GM20000 (cell line): ENCODE data around the gene DOK7.
"Not testable (repeated sequence)": the region's sequence is repeated elsewhere in the genome, so short reads cannot be mapped to it uniquely, and the experiment has no call there.

ENCODE experiments used
- DNase-seq: peaks from one replicate; pipeline ENCODE4 v3.0.0; 2012; ENCODE audit warnings: low spot score
- TF ChIP-seq, protein P1 (sequence below): IDR thresholded peaks from 2 replicates; pipeline ENCODE4 v1.5.1; 2012; ENCODE audit warnings: mild to moderate bottlenecking, control low read depth; ENCODE audit errors: extremely low read depth, missing control alignments

The DOK7 gene

GRCh38 chr4:3530051-3530450, 66.9 kb downstream of the DOK7 start:
- DNase-seq: no peak
- TF ChIP-seq, protein P1, sequence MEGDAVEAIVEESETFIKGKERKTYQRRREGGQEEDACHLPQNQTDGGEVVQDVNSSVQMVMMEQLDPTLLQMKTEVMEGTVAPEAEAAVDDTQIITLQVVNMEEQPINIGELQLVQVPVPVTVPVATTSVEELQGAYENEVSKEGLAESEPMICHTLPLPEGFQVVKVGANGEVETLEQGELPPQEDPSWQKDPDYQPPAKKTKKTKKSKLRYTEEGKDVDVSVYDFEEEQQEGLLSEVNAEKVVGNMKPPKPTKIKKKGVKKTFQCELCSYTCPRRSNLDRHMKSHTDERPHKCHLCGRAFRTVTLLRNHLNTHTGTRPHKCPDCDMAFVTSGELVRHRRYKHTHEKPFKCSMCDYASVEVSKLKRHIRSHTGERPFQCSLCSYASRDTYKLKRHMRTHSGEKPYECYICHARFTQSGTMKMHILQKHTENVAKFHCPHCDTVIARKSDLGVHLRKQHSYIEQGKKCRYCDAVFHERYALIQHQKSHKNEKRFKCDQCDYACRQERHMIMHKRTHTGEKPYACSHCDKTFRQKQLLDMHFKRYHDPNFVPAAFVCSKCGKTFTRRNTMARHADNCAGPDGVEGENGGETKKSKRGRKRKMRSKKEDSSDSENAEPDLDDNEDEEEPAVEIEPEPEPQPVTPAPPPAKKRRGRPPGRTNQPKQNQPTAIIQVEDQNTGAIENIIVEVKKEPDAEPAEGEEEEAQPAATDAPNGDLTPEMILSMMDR: no peak

- TF ChIP-seq, protein P1: no peak
- DNase-seq: no peak
Measured at GRCh38 chr4:3530663-3531254, 67.7 kb downstream of the DOK7 start.

DNA sequence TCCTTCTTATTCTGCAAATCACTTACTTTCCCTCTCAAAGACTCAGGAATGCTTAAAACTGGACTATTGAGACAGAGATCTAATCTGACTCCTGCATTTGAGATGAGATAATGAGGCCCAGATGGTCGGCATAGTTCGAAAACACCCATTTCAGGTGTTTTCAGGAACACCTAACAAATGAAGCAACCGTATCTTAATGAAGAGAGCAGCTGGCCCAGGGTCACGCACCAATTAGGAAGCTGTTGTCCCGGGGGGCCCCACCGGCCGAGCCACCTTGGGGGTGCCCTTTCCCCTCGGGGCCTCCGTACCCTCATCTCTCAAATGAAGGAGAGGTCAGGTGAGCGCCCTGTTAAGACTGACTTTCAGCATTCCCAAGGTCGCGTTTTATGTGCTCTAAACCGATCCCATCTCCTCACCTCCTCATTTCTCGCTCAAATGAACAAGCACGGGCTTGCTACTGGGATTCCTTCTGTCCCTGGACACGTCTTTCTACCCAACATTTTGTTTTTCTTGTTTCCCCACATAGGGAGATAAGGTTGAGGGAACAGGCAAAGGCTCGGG, 68.3 kb downstream of the DOK7 start:
- TF ChIP-seq, protein P1: no peak
- DNase-seq: no peak

GRCh38 chr4:3531879-3532750, 69.0 kb downstream of the DOK7 start, which contains the start of gene LRPAP1:
Gene LRPAP1 (minus strand): TSS chr4:3532422. CDS start chr4:3532412, 10 bp downstream.
- TF ChIP-seq, protein P1: no peak
- peak; percentile 100 for DNase-seq

GRCh38 chr4:3532751-3533422, 69.8 kb downstream of the DOK7 start:
- TF ChIP-seq, protein P1: no peak
- no peak for DNase-seq

DNA sequence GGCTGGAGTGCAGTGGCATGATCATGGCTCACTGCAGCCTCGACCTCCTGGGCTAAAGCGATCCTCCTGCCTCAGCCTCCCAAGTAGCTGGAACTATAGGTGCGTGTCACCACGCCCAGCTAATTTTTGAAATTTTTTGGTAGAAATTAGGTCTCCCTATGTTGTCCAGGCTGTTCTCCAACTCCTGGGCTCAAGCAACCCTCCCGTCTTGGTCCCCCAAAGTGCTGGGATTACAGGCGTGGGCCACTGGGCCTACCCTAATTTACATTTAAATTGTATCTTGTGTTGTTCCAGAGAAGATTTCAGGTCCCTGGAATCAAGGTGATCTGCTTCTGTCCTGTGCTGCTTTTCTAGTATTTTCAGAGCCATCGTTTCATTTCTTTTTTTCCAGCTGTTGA, 70.3 kb downstream of the DOK7 start:
- TF ChIP-seq, protein P1: no peak

GRCh38 chr4:3535812-3536211, 72.7 kb downstream of the DOK7 start:
- not testable (repeated sequence) for DNase-seq

More for the DNA sequence above, 70.3 kb downstream of the DOK7 start:
- DNase-seq: no peak

DNA sequence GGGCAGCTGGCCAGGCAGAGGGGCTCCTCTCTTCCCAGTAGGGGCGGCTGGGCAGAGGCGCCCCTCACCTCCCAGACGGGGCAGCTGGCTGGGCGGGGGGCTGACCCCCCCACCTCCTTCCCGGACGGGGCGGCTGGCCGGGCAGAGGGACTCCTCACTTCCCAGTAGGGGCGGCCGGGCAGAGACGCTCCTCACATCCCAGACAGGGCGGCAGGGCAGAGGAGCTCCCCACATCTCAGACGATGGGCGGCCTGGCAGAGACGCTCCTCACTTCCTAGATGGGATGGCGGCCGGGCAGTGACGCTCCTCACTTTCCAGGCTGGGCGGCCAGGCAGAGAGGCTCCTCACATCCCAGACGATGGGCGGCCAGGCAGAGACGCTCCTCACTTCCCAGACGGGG, 75.8 kb downstream of the DOK7 start:
- not testable (repeated sequence) for DNase-seq

DNA sequence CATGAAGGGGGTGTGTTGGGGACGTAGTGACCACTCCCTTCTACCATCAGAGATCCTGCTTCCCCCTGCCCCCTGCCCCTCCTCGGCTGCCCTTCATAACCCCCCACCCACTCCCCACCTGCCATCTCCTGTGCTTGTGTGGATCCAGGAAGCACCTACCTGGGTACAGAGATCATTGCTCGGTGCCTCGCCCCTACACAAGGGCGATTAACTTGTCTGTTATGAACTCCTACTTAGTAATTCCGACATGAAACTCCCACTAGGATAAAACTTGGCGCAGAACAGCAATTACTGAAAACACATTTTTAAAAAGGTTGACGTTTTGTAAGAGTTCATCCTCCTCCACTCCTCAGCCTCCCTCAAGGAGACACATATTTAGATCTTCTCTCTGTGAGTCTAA, 80.3 kb downstream of the DOK7 start:
- not testable (repeated sequence) for DNase-seq
